ENCODE results near the gene CNTN4.

Gene CNTN4

GRCh38 chr3:2543247-2543646 is 444.6 kb downstream of the CNTN4 start:
- no peak overlapping the region for H4K91ac ChIP-seq (ENCODE audit: low read length)
- H2BK12ac ChIP-seq (ENCODE audit: low read length in 2 of 2), result no peak overlapping the region
- H3K79me1 ChIP-seq (replicated peaks; ENCODE audit: low read length, poor library complexity, severe bottlenecking), result no peaks in the 10 kb centered on the region
- no peak overlapping the region for H3K18ac ChIP-seq (ENCODE audit: low read depth in 1 of 2, low read length in 2 of 2)
- H3K14ac ChIP-seq (ENCODE audit: low read length in 2 of 2), result no peak overlapping the region
- no peak overlapping the region for H2BK5ac ChIP-seq (ENCODE audit: low read depth, low read length, poor library complexity, severe bottlenecking)
- no peak overlapping the region for H2BK15ac ChIP-seq (ENCODE audit: low read depth, poor library complexity, severe bottlenecking)
- H3K23ac ChIP-seq (ENCODE audit: low read length in 2 of 2), result no peak overlapping the region
- H3K27ac ChIP-seq (ENCODE audit: low read length, poor library complexity, severe bottlenecking), result no peak overlapping the region
- H3K27me3 ChIP-seq (ENCODE audit: control insufficient read depth in 1 of 2, insufficient read depth in 1 of 2, low read length in 2 of 2), result no peaks in the 10 kb centered on the region
- 52% methylated on average over 3 of the region's 3 CpGs for WGBS
- no peak overlapping the region for H3K4me2 ChIP-seq (ENCODE audit: low read length, poor library complexity, severe bottlenecking)
- H3K4me1 ChIP-seq (ENCODE audit: control insufficient read depth, insufficient read depth, low read depth, low read length), result no peaks in the 10 kb centered on the region
- no peak overlapping the region for H4K8ac ChIP-seq (ENCODE audit: low read length)
- H2AK5ac ChIP-seq (ENCODE audit: low read length, severe bottlenecking), result no peak overlapping the region
- no peak overlapping the region for H3K4ac ChIP-seq (ENCODE audit: low read depth in 1 of 2, low read length in 2 of 2)
- H3K4me3 ChIP-seq (ENCODE audit: insufficient read depth in 1 of 2, low read depth in 1 of 2, low read length in 2 of 2), result no peak overlapping the region
- H3K36me3 ChIP-seq (ENCODE audit: control insufficient read depth in 1 of 2, insufficient read depth in 2 of 2, low read depth in 1 of 2, low read length in 2 of 2), result no peaks in the 10 kb centered on the region
- no peak for DNase-seq
- peaks cover 15% of the 10 kb centered on the region for H3K9me3 ChIP-seq (ENCODE audit: control insufficient read depth, low read length)
- H3K9ac ChIP-seq (ENCODE audit: low read length), result no peak overlapping the region
- no peak overlapping the region for H2BK120ac ChIP-seq (ENCODE audit: low read depth, low read length)
- no peak overlapping the region for H2AFZ ChIP-seq (ENCODE audit: low read depth, low read length)

DNA sequence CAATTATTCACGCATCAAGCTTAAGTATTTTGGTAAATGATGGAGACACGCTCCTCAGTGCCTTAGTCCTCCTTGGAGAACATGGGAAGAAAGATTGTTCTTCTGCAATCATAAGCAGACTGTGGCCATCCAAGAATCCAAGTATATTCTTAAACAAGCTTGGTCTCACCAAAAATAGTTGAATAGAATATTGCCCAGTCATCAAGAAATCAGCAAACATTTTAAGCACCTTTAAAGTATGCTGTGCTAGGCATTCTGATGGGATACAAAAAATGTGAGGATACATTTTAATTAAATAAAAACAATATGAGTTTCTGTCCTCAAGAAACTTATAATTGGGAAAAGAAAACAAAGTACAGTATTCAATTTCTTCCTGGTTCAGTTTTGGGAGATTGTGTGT is 445.5 kb downstream of the CNTN4 start:
- Histone ChIP-seq H3K14ac (ENCODE audit: low read length in 2 of 2) (no peak overlapping the region), H3K18ac (ENCODE audit: low read depth in 1 of 2, low read length in 2 of 2) (no peak overlapping the region), H3K79me1 (replicated peaks; ENCODE audit: low read length, poor library complexity, severe bottlenecking) (no peaks in the 10 kb centered on the region), H4K8ac (ENCODE audit: low read length) (no peak overlapping the region), H3K4me3 (ENCODE audit: insufficient read depth in 1 of 2, low read depth in 1 of 2, low read length in 2 of 2) (no peak overlapping the region), H3K9me3 (ENCODE audit: control insufficient read depth, low read length) (peaks cover 15% of the 10 kb centered on the region), H3K4me2 (ENCODE audit: low read length, poor library complexity, severe bottlenecking) (no peak overlapping the region), H2BK5ac (ENCODE audit: low read depth, low read length, poor library complexity, severe bottlenecking) (no peak overlapping the region), H3K27ac (ENCODE audit: low read length, poor library complexity, severe bottlenecking) (no peak overlapping the region), H2BK15ac (ENCODE audit: low read depth, poor library complexity, severe bottlenecking) (no peak overlapping the region), H3K9ac (ENCODE audit: low read length) (no peak overlapping the region), H2BK120ac (ENCODE audit: low read depth, low read length) (no peak overlapping the region), H4K91ac (ENCODE audit: low read length) (no peak overlapping the region), H2AFZ (ENCODE audit: low read depth, low read length) (no peak overlapping the region), H3K27me3 (ENCODE audit: control insufficient read depth in 1 of 2, insufficient read depth in 1 of 2, low read length in 2 of 2) (no peaks in the 10 kb centered on the region), H3K36me3 (ENCODE audit: control insufficient read depth in 1 of 2, insufficient read depth in 2 of 2, low read depth in 1 of 2, low read length in 2 of 2) (no peaks in the 10 kb centered on the region), H3K4ac (ENCODE audit: low read depth in 1 of 2, low read length in 2 of 2) (no peak overlapping the region), H2BK12ac (ENCODE audit: low read length in 2 of 2) (no peak overlapping the region), H2AK5ac (ENCODE audit: low read length, severe bottlenecking) (no peak overlapping the region), H3K23ac (ENCODE audit: low read length in 2 of 2) (no peak overlapping the region), H3K4me1 (ENCODE audit: control insufficient read depth, insufficient read depth, low read depth, low read length) (no peaks in the 10 kb centered on the region)
- no peak for DNase-seq
- 90% methylated on average over 2 of the region's 2 CpGs for WGBS

DNA sequence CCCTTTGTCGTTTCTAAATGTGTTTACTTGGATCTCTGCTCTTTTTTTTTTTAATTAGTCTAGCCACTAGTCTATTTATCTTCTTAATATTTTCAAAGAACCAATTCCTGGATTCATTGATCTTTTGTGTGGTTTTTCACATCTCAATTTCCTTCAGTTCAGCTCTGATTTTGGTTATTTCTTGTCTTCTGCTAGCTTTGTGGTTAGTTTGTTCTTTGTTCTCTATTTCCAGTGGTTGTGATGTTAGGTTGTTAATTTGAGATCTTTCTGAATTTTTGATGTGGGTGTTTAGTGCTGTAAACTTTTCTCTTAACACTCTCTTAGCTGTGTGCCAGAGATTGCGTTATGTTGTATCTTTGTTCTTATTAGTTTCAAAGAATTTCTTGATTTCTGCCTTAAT is 446.1 kb downstream of the CNTN4 start:
- Histone ChIP-seq H3K4me3 (ENCODE audit: insufficient read depth in 1 of 2, low read depth in 1 of 2, low read length in 2 of 2) (no peak overlapping the region), H2BK5ac (ENCODE audit: low read depth, low read length, poor library complexity, severe bottlenecking) (no peak overlapping the region), H3K4me1 (ENCODE audit: control insufficient read depth, insufficient read depth, low read depth, low read length) (no peaks in the 10 kb centered on the region), H3K4ac (ENCODE audit: low read depth in 1 of 2, low read length in 2 of 2) (no peak overlapping the region), H3K27ac (ENCODE audit: low read length, poor library complexity, severe bottlenecking) (no peak overlapping the region), H3K18ac (ENCODE audit: low read depth in 1 of 2, low read length in 2 of 2) (no peak overlapping the region), H3K27me3 (ENCODE audit: control insufficient read depth in 1 of 2, insufficient read depth in 1 of 2, low read length in 2 of 2) (no peaks in the 10 kb centered on the region), H3K14ac (ENCODE audit: low read length in 2 of 2) (no peak overlapping the region), H3K79me1 (replicated peaks; ENCODE audit: low read length, poor library complexity, severe bottlenecking) (no peaks in the 10 kb centered on the region), H2BK12ac (ENCODE audit: low read length in 2 of 2) (no peak overlapping the region), H2BK15ac (ENCODE audit: low read depth, poor library complexity, severe bottlenecking) (no peak overlapping the region), H3K9ac (ENCODE audit: low read length) (no peak overlapping the region), H2AK5ac (ENCODE audit: low read length, severe bottlenecking) (no peak overlapping the region), H4K91ac (ENCODE audit: low read length) (no peak overlapping the region), H3K36me3 (ENCODE audit: control insufficient read depth in 1 of 2, insufficient read depth in 2 of 2, low read depth in 1 of 2, low read length in 2 of 2) (no peaks in the 10 kb centered on the region), H3K9me3 (ENCODE audit: control insufficient read depth, low read length) (peaks cover 15% of the 10 kb centered on the region), H2AFZ (ENCODE audit: low read depth, low read length) (no peak overlapping the region), H3K23ac (ENCODE audit: low read length in 2 of 2) (no peak overlapping the region), H3K4me2 (ENCODE audit: low read length, poor library complexity, severe bottlenecking) (no peak overlapping the region), H4K8ac (ENCODE audit: low read length) (no peak overlapping the region), H2BK120ac (ENCODE audit: low read depth, low read length) (no peak overlapping the region)
- DNase-seq, result no peak
- WGBS, result no CpG with 5 or more reads among the region's 2 CpGs

- Histone ChIP-seq H3K9ac (ENCODE audit: low read length) (no peak overlapping the region), H3K4me3 (ENCODE audit: insufficient read depth in 1 of 2, low read depth in 1 of 2, low read length in 2 of 2) (no peak overlapping the region), H3K23ac (ENCODE audit: low read length in 2 of 2) (no peak overlapping the region), H2BK120ac (ENCODE audit: low read depth, low read length) (no peak overlapping the region), H3K27ac (ENCODE audit: low read length, poor library complexity, severe bottlenecking) (no peak overlapping the region), H2AFZ (ENCODE audit: low read depth, low read length) (no peak overlapping the region), H3K14ac (ENCODE audit: low read length in 2 of 2) (no peak overlapping the region), H2AK5ac (ENCODE audit: low read length, severe bottlenecking) (no peak overlapping the region), H4K91ac (ENCODE audit: low read length) (no peak overlapping the region), H2BK15ac (ENCODE audit: low read depth, poor library complexity, severe bottlenecking) (no peak overlapping the region), H3K4me1 (ENCODE audit: control insufficient read depth, insufficient read depth, low read depth, low read length) (no peaks in the 10 kb centered on the region), H3K4ac (ENCODE audit: low read depth in 1 of 2, low read length in 2 of 2) (no peak overlapping the region), H3K9me3 (ENCODE audit: control insufficient read depth, low read length) (peaks cover 15% of the 10 kb centered on the region), H3K79me1 (replicated peaks; ENCODE audit: low read length, poor library complexity, severe bottlenecking) (no peaks in the 10 kb centered on the region), H2BK5ac (ENCODE audit: low read depth, low read length, poor library complexity, severe bottlenecking) (no peak overlapping the region), H4K8ac (ENCODE audit: low read length) (no peak overlapping the region), H3K18ac (ENCODE audit: low read depth in 1 of 2, low read length in 2 of 2) (no peak overlapping the region), H2BK12ac (ENCODE audit: low read length in 2 of 2) (no peak overlapping the region), H3K4me2 (ENCODE audit: low read length, poor library complexity, severe bottlenecking) (no peak overlapping the region), H3K27me3 (ENCODE audit: control insufficient read depth in 1 of 2, insufficient read depth in 1 of 2, low read length in 2 of 2) (no peaks in the 10 kb centered on the region), H3K36me3 (ENCODE audit: control insufficient read depth in 1 of 2, insufficient read depth in 2 of 2, low read depth in 1 of 2, low read length in 2 of 2) (no peaks in the 10 kb centered on the region)
- no peak for DNase-seq
- WGBS, result 95% methylated on average over 3 of the region's 4 CpGs
Measured at GRCh38 chr3:2547049-2547448, 448.4 kb downstream of the CNTN4 start.
